Loucy (cell line): ENCODE measurements around the gene ANGPTL2.

ENCODE experiments used
- H2AFZ ChIP-seq: fragments of 200-600 bp; sonication (generic); 2 replicates; pipeline ENCODE4 v1.6.0; 2016; ENCODE audit warnings: antibody characterized with exemption, mild to moderate bottlenecking, low read length, moderate library complexity
- H3F3A ChIP-seq: fragments of 200-600 bp; 2 replicates; pipeline ENCODE4 v1.6.0; 2016; ENCODE audit warnings: antibody characterized with exemption, low read depth, mild to moderate bottlenecking
- H3K27me3 ChIP-seq: fragments of 200-600 bp; sonication (generic); 2 replicates; pipeline ENCODE4 v1.6.1; 2014; ENCODE audit warnings: low read length, mild to moderate bottlenecking; ENCODE audit not compliant: insufficient read depth, poor library complexity, severe bottlenecking
- H3K36me3 ChIP-seq: fragments of 200-600 bp; sonication (generic); 2 replicates; pipeline ENCODE4 v1.6.1; 2016; ENCODE audit warnings: low read length; ENCODE audit not compliant: insufficient read depth
- H3K4me1 ChIP-seq: fragments of 200-600 bp; sonication (generic); 2 replicates; pipeline ENCODE4 v1.5.1; 2014; ENCODE audit warnings: low read length, mild to moderate bottlenecking; ENCODE audit not compliant: insufficient read depth, poor library complexity, severe bottlenecking
- H3K4me2 ChIP-seq: fragments of 200-600 bp; sonication (generic); 2 replicates; pipeline ENCODE4 v1.6.0; 2014; ENCODE audit warnings: antibody characterized with exemption, low read length, low read depth, mild to moderate bottlenecking; ENCODE audit not compliant: poor library complexity, severe bottlenecking
- H3K4me3 ChIP-seq: fragments of 200-600 bp; sonication (generic); 2 replicates; pipeline ENCODE4 v1.5.1; 2014; ENCODE audit warnings: low read length, mild to moderate bottlenecking, mixed read lengths; ENCODE audit not compliant: poor library complexity, severe bottlenecking
- H3K79me2 ChIP-seq: fragments of 200-600 bp; sonication (generic); 2 replicates; pipeline ENCODE4 v1.6.1; 2014; ENCODE audit warnings: low read length; ENCODE audit not compliant: insufficient read depth
- H3K9ac ChIP-seq: fragments of 200-600 bp; sonication (generic); 2 replicates; pipeline ENCODE4 v1.6.0; 2014; ENCODE audit warnings: mild to moderate bottlenecking, low read depth, low read length, moderate library complexity; ENCODE audit not compliant: poor library complexity, severe bottlenecking
- H3K9me2 ChIP-seq: fragments of 200-600 bp; sonication (generic); replicated peaks from 2 replicates; pipeline ENCODE4 v1.6.1; 2016; ENCODE audit warnings: low read depth, low read length, mixed read lengths
- H3K9me3 ChIP-seq: fragments of 200-600 bp; sonication (generic); 2 replicates; pipeline ENCODE4 v1.6.1; 2014; ENCODE audit warnings: mild to moderate bottlenecking, antibody characterized with exemption, low read length, low read depth; ENCODE audit not compliant: insufficient read depth
- H4K20me1 ChIP-seq: fragments of 200-600 bp; sonication (generic); 2 replicates; pipeline ENCODE4 v1.6.0; 2014; ENCODE audit warnings: antibody characterized with exemption, low read length, mild to moderate bottlenecking; ENCODE audit not compliant: insufficient read depth, poor library complexity, severe bottlenecking
- EZH2phosphoT487 ChIP-seq: fragments of 200-600 bp; IDR thresholded peaks from 2 replicates; pipeline ENCODE4 v1.6.1; 2018; ENCODE audit warnings: antibody characterized with exemption, mild to moderate bottlenecking, moderate library complexity, borderline replicate concordance
- TF ChIP-seq, protein P1 (sequence below): fragments of 200-600 bp; sonication (generic); conservative IDR thresholded peaks from 2 replicates; pipeline ENCODE4 v1.5.1; 2014; ENCODE audit warnings: mild to moderate bottlenecking, antibody characterized with exemption, low read length

Gene ANGPTL2

DNA sequence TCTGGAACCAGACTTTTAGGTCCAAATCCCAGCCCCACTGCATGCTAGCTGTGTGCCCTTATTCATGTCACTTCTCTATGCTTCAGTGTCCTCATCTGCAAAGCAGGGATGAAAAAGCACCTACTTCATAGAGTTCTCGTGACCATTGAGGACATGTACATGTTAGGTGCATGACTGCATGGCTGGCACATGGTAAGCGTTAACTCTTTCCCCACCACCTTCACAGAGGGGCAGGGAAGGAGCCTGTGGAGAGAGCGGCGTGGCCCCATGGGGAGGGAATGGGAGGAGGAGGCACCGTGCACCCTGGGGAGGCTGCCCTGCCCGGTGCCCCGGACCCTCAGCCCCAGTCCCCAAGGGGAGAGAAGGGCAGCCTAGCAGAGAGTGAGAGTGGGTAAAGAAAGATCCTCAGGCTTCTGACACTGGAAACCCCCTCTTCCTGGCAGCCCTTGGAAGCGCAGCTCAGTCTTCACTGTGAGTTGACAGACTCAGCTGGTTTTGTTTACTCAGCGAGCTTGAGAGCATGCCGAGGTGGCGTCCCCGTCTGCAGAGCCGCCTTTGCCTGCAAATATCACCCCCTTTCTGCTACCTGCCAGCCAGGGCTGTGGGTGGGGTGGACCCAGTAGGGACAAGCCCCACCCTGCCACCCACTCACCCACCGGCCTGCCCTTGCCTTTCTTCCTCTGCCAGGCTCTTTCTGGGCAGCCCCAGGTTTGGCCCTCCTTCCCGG, 10.6 kb upstream of the ANGPTL2 start:
- no peak overlapping the region for H3K4me2 ChIP-seq
- H3F3A ChIP-seq, result no peaks in the 10 kb centered on the region
- H3K4me3 ChIP-seq, result no peak overlapping the region
- no peaks in the 10 kb centered on the region for H3K4me1 ChIP-seq
- no peaks in the 10 kb centered on the region for H3K79me2 ChIP-seq
- no peak overlapping the region for H3K9ac ChIP-seq
- no peaks in the 10 kb centered on the region for H3K9me3 ChIP-seq
- no peaks in the 10 kb centered on the region for H3K9me2 ChIP-seq
- no peaks in the 10 kb centered on the region for H3K27me3 ChIP-seq
- no peaks in the 10 kb centered on the region for H3K36me3 ChIP-seq
- H2AFZ ChIP-seq, result no peak overlapping the region
- no peaks in the 10 kb centered on the region for H4K20me1 ChIP-seq
- TF ChIP-seq, protein P1, sequence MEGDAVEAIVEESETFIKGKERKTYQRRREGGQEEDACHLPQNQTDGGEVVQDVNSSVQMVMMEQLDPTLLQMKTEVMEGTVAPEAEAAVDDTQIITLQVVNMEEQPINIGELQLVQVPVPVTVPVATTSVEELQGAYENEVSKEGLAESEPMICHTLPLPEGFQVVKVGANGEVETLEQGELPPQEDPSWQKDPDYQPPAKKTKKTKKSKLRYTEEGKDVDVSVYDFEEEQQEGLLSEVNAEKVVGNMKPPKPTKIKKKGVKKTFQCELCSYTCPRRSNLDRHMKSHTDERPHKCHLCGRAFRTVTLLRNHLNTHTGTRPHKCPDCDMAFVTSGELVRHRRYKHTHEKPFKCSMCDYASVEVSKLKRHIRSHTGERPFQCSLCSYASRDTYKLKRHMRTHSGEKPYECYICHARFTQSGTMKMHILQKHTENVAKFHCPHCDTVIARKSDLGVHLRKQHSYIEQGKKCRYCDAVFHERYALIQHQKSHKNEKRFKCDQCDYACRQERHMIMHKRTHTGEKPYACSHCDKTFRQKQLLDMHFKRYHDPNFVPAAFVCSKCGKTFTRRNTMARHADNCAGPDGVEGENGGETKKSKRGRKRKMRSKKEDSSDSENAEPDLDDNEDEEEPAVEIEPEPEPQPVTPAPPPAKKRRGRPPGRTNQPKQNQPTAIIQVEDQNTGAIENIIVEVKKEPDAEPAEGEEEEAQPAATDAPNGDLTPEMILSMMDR, result no peak
- TF ChIP-seq EZH2phosphoT487, result no peak

DNA sequence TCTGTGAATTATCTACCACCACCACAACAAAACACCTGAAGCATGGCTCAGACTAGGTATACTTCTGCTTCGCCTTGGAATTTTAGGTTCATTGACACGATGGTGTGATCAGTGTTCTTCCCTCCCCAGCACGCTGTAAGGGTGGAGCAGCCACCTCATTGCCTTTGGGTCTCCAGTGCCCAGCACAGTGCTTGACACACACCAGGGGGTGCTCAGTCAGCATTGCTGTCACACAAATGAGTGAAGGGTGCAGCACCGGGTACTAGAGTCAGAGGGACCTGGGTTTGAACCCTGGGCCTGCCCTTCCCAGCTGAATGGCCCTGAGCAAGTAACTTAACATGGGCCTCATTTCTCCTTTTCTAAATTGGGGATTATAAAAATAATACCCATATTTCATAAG, 9.9 kb upstream of the ANGPTL2 start:
- H3K4me3 ChIP-seq, result no peak overlapping the region
- no peaks in the 10 kb centered on the region for H3K9me3 ChIP-seq
- H3K36me3 ChIP-seq, result no peaks in the 10 kb centered on the region
- no peaks in the 10 kb centered on the region for H3K27me3 ChIP-seq
- H3K9ac ChIP-seq, result no peak overlapping the region
- no peak overlapping the region for H3K4me2 ChIP-seq
- H4K20me1 ChIP-seq, result no peaks in the 10 kb centered on the region
- no peaks in the 10 kb centered on the region for H3K4me1 ChIP-seq
- H3K9me2 ChIP-seq, result no peaks in the 10 kb centered on the region
- H2AFZ ChIP-seq, result no peak overlapping the region
- TF ChIP-seq EZH2phosphoT487, result no peak
- TF ChIP-seq, protein P1, result no peak
- H3F3A ChIP-seq, result no peaks in the 10 kb centered on the region
- no peaks in the 10 kb centered on the region for H3K79me2 ChIP-seq

DNA sequence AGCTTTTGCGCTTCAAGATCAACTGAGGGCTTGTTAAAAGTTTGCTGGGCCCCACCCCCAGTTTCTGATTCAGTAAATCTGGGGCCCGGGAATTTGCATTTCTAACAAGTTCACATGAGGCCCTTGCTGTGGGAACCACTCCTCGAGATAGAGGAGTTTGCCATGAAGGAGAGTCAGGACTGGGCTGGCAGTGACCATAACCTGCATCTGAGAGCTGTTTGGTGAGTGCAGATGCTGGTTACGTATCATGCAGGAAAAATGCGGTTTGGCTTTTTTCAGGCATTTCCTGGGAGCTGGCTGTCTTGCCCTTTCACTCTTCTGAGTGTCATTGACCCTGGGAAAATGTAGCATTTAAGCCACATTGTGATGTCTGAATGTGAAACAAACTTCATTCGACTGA, 9.4 kb upstream of the ANGPTL2 start:
- no peaks in the 10 kb centered on the region for H4K20me1 ChIP-seq
- no peaks in the 10 kb centered on the region for H3K79me2 ChIP-seq
- H3K27me3 ChIP-seq, result no peaks in the 10 kb centered on the region
- no peaks in the 10 kb centered on the region for H3K4me1 ChIP-seq
- H3K4me2 ChIP-seq, result no peak overlapping the region
- no peaks in the 10 kb centered on the region for H3K9me3 ChIP-seq
- no peak overlapping the region for H3K9ac ChIP-seq
- TF ChIP-seq, protein P1, result no peak
- TF ChIP-seq EZH2phosphoT487, result no peak
- no peak overlapping the region for H2AFZ ChIP-seq
- no peaks in the 10 kb centered on the region for H3K9me2 ChIP-seq
- H3F3A ChIP-seq, result no peaks in the 10 kb centered on the region
- no peaks in the 10 kb centered on the region for H3K36me3 ChIP-seq
- H3K4me3 ChIP-seq, result no peak overlapping the region
